SK-N-SH (cell line): ENCODE results near the gene ZMYND8. TPM values are rescaled to one million over a fixed set of nuclear protein-coding genes. Genes with fewer than 3 reads are reported as not detected.

Experiments
- CTCF ChIA-PET: fragments of 300-600, 350-600 bp; formaldehyde crosslinking; extraction: SDS; loops from one replicate; lab custom pipeline; 2021; lab: Yijun Ruan, JAX
- POLR2A ChIA-PET: fragments of 350-600 bp; sonication (Branson Sonifier 250); formaldehyde crosslinking; extraction: SDS; loops from one replicate; lab custom pipeline; 2020; ENCODE audit warnings: antibody characterized with exemption, inconsistent platforms; lab: Yijun Ruan, JAX
- DNase-seq: peaks from one replicate; pipeline ENCODE4 v3.0.0; 2012
- H2AFZ ChIP-seq: fragments of 200-600 bp; sonication (generic); 2 replicates; pipeline ENCODE4 v1.8.1; 2016; ENCODE audit warnings: antibody characterized with exemption, mild to moderate bottlenecking, low read depth
- H3F3A ChIP-seq: fragments of 200-600 bp; sonication (generic); replicated peaks from 2 replicates; pipeline ENCODE3; 2016; ENCODE audit warnings: antibody characterized with exemption, mild to moderate bottlenecking; ENCODE audit not compliant: insufficient read depth
- H3K27ac ChIP-seq, 2 experiments: fragments of 200-500 bp in 1 of 2; fragments of 200-600 bp in 1 of 2; sonication (Bioruptor generic) in 1 of 2; sonication (generic), shearing (Covaris generic) in 1 of 2; 2 replicates each; pipeline versions ENCODE4 v1.5.1 to v1.6.1; 2014 to 2016; ENCODE audit warnings: low read depth in 2 of 2, inconsistent platforms in 1 of 2, low read length in 1 of 2, mild to moderate bottlenecking in 1 of 2, mixed read lengths in 1 of 2
- H3K27me3 ChIP-seq: fragments of 200-600 bp; sonication (generic), shearing (Covaris generic); 2 replicates; pipeline ENCODE4 v1.6.1; 2016; ENCODE audit warnings: mixed run types; ENCODE audit not compliant: insufficient read depth
- H3K36me3 ChIP-seq, 2 experiments: fragments of 200-500 bp in 1 of 2; fragments of 200-600 bp in 1 of 2; sonication (Bioruptor generic) in 1 of 2; sonication (generic) in 1 of 2; replicated peaks in 1 of 2; 2 replicates each; pipeline versions ENCODE3 to v1.5.1; 2014 to 2016; ENCODE audit warnings: low read length in 1 of 2, mild to moderate bottlenecking in 1 of 2; ENCODE audit not compliant: insufficient read depth in 2 of 2, control insufficient read depth in 1 of 2
- H3K4me1 ChIP-seq, 2 experiments: fragments of 200-500 bp in 1 of 2; fragments of 200-600 bp in 1 of 2; sonication (Bioruptor generic) in 1 of 2; sonication (generic), shearing (Covaris generic) in 1 of 2; 2 replicates each; pipeline versions ENCODE4 v1.5.1 to v1.6.1; 2014 to 2016; ENCODE audit warnings: low read depth in 1 of 2, low read length in 1 of 2, mixed run types in 1 of 2; ENCODE audit not compliant: insufficient read depth in 2 of 2, control insufficient read depth in 1 of 2
- H3K4me2 ChIP-seq: fragments of 200-600 bp; sonication (generic), shearing (Covaris generic); 2 replicates; pipeline ENCODE4 v1.6.1; 2017; ENCODE audit warnings: mixed run types
- H3K4me3 ChIP-seq, 2 experiments: fragments of 200-500 bp in 1 of 2; fragments of 200-600 bp in 1 of 2; sonication (Bioruptor generic) in 1 of 2; sonication (generic), shearing (Covaris generic) in 1 of 2; 2 replicates each; pipeline versions ENCODE4 v1.5.1 to v1.8.1; 2014 to 2016; ENCODE audit warnings: low read depth in 2 of 2, inconsistent platforms in 1 of 2, low read length in 1 of 2, mild to moderate bottlenecking in 1 of 2, mixed read lengths in 1 of 2, moderate library complexity in 1 of 2
- H3K79me2 ChIP-seq: fragments of 200-600 bp; sonication (generic); 2 replicates; pipeline ENCODE4 v1.8.1; 2017; ENCODE audit warnings: mild to moderate bottlenecking; ENCODE audit not compliant: insufficient read depth
- H3K9ac ChIP-seq: fragments of 200-600 bp; sonication (generic); 2 replicates; pipeline ENCODE4 v1.6.1; 2017; ENCODE audit warnings: mixed run types
- H3K9me2 ChIP-seq: fragments of 200-600 bp; sonication (generic); 2 replicates; pipeline ENCODE4 v1.6.1; 2017; ENCODE audit warnings: mixed run types
- H3K9me3 ChIP-seq: fragments of 200-600 bp; sonication (generic); 2 replicates; pipeline ENCODE4 v1.6.1; 2017; ENCODE audit warnings: mixed run types, mild to moderate bottlenecking, moderate library complexity
- H4K20me1 ChIP-seq: fragments of 200-600 bp; sonication (generic); 2 replicates; pipeline ENCODE4 v1.6.1; 2017; ENCODE audit warnings: mild to moderate bottlenecking, mixed run types; ENCODE audit not compliant: insufficient read depth
- CTCF ChIP-seq: fragments of 200-600 bp; sonication (generic); IDR thresholded peaks from 2 replicates; pipeline ENCODE4 v1.6.1; 2017; ENCODE audit warnings: antibody characterized with exemption, mild to moderate bottlenecking, moderate library complexity
- ELF1 ChIP-seq: IDR thresholded peaks from 2 replicates; pipeline ENCODE4 v1.4.0; 2012
- EP300 ChIP-seq, 2 experiments: IDR thresholded peaks; 2 replicates each; pipeline versions ENCODE4 v1.4.0 to v1.6.1; 2012; ENCODE audit warnings: borderline replicate concordance in 1 of 2, low read depth in 1 of 2, low read length in 1 of 2
- EZH2phosphoT487 ChIP-seq: fragments of 200-600 bp; sonication (generic); IDR thresholded peaks from 2 replicates; pipeline ENCODE4 v1.6.1; 2017; ENCODE audit warnings: low read depth, mixed run types, mild to moderate bottlenecking, antibody characterized with exemption, moderate library complexity, borderline replicate concordance
- FOSL2 ChIP-seq: IDR thresholded peaks from 2 replicates; pipeline ENCODE4 v1.4.0; 2012; ENCODE audit warnings: low read depth, mild to moderate bottlenecking, moderate library complexity, borderline replicate concordance
- FOXJ3 ChIP-seq: sonication (generic); formaldehyde crosslinking; IDR thresholded peaks from 2 replicates; pipeline ENCODE4 v1.5.1; 2020; ENCODE audit warnings: mild to moderate bottlenecking, missing genetic modification reagents
- FOXM1 ChIP-seq: IDR thresholded peaks from 2 replicates; pipeline ENCODE4 v1.4.0; 2012; ENCODE audit warnings: low read depth, mild to moderate bottlenecking
- GABPA ChIP-seq: IDR thresholded peaks from 2 replicates; pipeline ENCODE4 v1.4.0; 2012; ENCODE audit warnings: low read depth, mild to moderate bottlenecking
- GATA2 ChIP-seq: sonication (generic); formaldehyde crosslinking; IDR thresholded peaks from 2 replicates; pipeline ENCODE4 v1.5.0; 2020; ENCODE audit warnings: mild to moderate bottlenecking, missing genetic modification reagents
- IRF3 ChIP-seq: fragments of 150-350 bp; IDR thresholded peaks from 2 replicates; pipeline ENCODE4 v1.6.1; 2016; ENCODE audit warnings: mild to moderate bottlenecking, low read depth, low read length
- JUND ChIP-seq: IDR thresholded peaks from 2 replicates; pipeline ENCODE4 v1.4.0; 2012
- MXI1 ChIP-seq: IDR thresholded peaks from 2 replicates; pipeline ENCODE4 v1.6.1; 2012; ENCODE audit warnings: mild to moderate bottlenecking, low read depth, low read length, improper control_type of control experiment
- NFIC ChIP-seq: IDR thresholded peaks from 2 replicates; pipeline ENCODE4 v1.4.0; 2012; ENCODE audit warnings: borderline replicate concordance
- NRF1 ChIP-seq: IDR thresholded peaks from 2 replicates; pipeline ENCODE4 v1.6.1; 2012; ENCODE audit warnings: low read depth, mild to moderate bottlenecking, low read length
- POLR2AphosphoS5 ChIP-seq: IDR thresholded peaks from 2 replicates; pipeline ENCODE4 v1.6.1; 2012; ENCODE audit warnings: low read depth, low read length
- RAD21 ChIP-seq: IDR thresholded peaks from 2 replicates; pipeline ENCODE4 v1.6.1; 2012; ENCODE audit warnings: mild to moderate bottlenecking, low read length
- REST ChIP-seq: IDR thresholded peaks from 2 replicates; pipeline ENCODE4 v1.6.1; 2012; ENCODE audit warnings: mild to moderate bottlenecking, low read depth, low read length, moderate library complexity
- RFX5 ChIP-seq: IDR thresholded peaks from 2 replicates; pipeline ENCODE4 v1.6.1; 2012; ENCODE audit warnings: mild to moderate bottlenecking, improper control_type of control experiment, low read length
- RXRA ChIP-seq: IDR thresholded peaks from 2 replicates; pipeline ENCODE4 v1.4.0; 2012; ENCODE audit warnings: low read depth, mild to moderate bottlenecking, borderline replicate concordance
- TAF1 ChIP-seq: IDR thresholded peaks from 2 replicates; pipeline ENCODE4 v1.6.1; 2012; ENCODE audit warnings: low read depth, mild to moderate bottlenecking, low read length, moderate library complexity, borderline replicate concordance
- TCF12 ChIP-seq: IDR thresholded peaks from 2 replicates; pipeline ENCODE4 v1.4.0; 2012
- TEAD4 ChIP-seq: IDR thresholded peaks from 2 replicates; pipeline ENCODE4 v1.4.0; 2012; ENCODE audit warnings: mild to moderate bottlenecking, borderline replicate concordance; ENCODE audit not compliant: insufficient read depth
- YY1 ChIP-seq: IDR thresholded peaks from 2 replicates; pipeline ENCODE4 v1.4.0; 2012; ENCODE audit warnings: low read depth, mild to moderate bottlenecking
- ZBTB33 ChIP-seq: IDR thresholded peaks from 2 replicates; pipeline ENCODE4 v1.4.0; 2012; ENCODE audit warnings: low read depth, borderline replicate concordance
- WGBS: methylation state at CpG from one replicate; pipeline ENCODE4 v1.1.6; 2017; ENCODE audit warnings: low lambda C conversion rate; 5-methylcytosine and 5-hydroxymethylcytosine counted together
- polyA plus RNA-seq, 3 experiments: library from polyadenylated mRNA; depleted of rRNA; stranded (reverse); fragments of >200 nt; gene quantifications; 2 replicates each; pipeline ENCODE4 v1.2.3, GENCODE V29; 2012

ZMYND8 gene
- polyA plus RNA-seq, 1 of the 3 experiments (the other 2 are of a cell fraction) = 25.3 TPM

- 68% methylated on average over 15 of the region's 15 CpGs for WGBS
- POLR2A ChIA-PET = no interaction called here
- Histone ChIP-seq H3K4me2 (peak overlapping the region; percentile 31; the same call in 1 of the 2 replicates), H3K9me2 (no peaks in the 10 kb centered on the region), H4K20me1 (no peaks in the 10 kb centered on the region), H3F3A (peaks cover 3% of the 10 kb centered on the region), H3K36me3 (no peaks in the 10 kb centered on the region), H3K9ac (no peak overlapping the region), H3K4me3 (no peak overlapping the region), H2AFZ (0 out of 2 replicates have a peak overlapping the region, but pooled peaks have one; percentile 58), H3K27me3 (no peaks in the 10 kb centered on the region), H3K79me2 (no peaks in the 10 kb centered on the region), H3K27ac (peak overlapping the region in 1 of 2 experiments; percentile 69; a peak in 2 of 4 replicates), H3K9me3 (no peaks in the 10 kb centered on the region), H3K4me1 (peaks cover 3 to 15% of the 10 kb centered on the region in 2 experiments; a peak in 3 of 4 replicates)
- no peak for DNase-seq
- CTCF ChIA-PET = interaction anchor here (0.8 to 12.3 kb wide), 6 partner anchors 21 to 272 kb away, joined by 3 to 546 read pairs (median 10); partner anchors contain the start of gene ZMYND8
- no peak for TF ChIP-seq EZH2phosphoT487
- no peak for TF ChIP-seq RFX5
- peak in 1 of 2 experiments; percentile 88; a peak in 2 of 4 replicates for TF ChIP-seq EP300 (IDR thresholded peaks at IDR 0.05; ENCODE audit: borderline replicate concordance in 1 of 2, low read depth in 1 of 2, low read length in 1 of 2)
- TF ChIP-seq ZBTB33 = 0 out of 2 replicates have a peak, but pooled peaks have one; percentile 55
- TF ChIP-seq NRF1 = no peak
- no peak for TF ChIP-seq YY1
- TF ChIP-seq NFIC = peak; percentile 69
- TF ChIP-seq FOSL2 = peak; percentile 90
- TF ChIP-seq POLR2AphosphoS5 = peak; percentile 16; the same call in 1 of the 2 replicates
- no peak for TF ChIP-seq TAF1
- TF ChIP-seq GABPA = no peak
- no peak for TF ChIP-seq TEAD4
- TF ChIP-seq JUND = peak; percentile 94
- no peak for TF ChIP-seq FOXM1
- TF ChIP-seq IRF3 = no peak
- TF ChIP-seq FOXJ3 = no peak
- no peak for TF ChIP-seq CTCF
- TF ChIP-seq GATA2 (CRISPR knock-in tag) = no peak
- peak; percentile 87 for TF ChIP-seq TCF12
- TF ChIP-seq ELF1 = no peak
- TF ChIP-seq MXI1 = no peak
- TF ChIP-seq RAD21 = no peak
- TF ChIP-seq RXRA = peak; percentile 64; the same call in 1 of the 2 replicates
- TF ChIP-seq REST = no peak
These were observed 23.1 kb upstream of the ZMYND8 start for GRCh38 chr20:47379433-47380150.
